ENCODE results near the gene CPEB4. TPM values are rescaled to one million over a fixed set of nuclear protein-coding genes. Genes with fewer than 3 reads are reported as not detected.

The CPEB4 gene
- total RNA-seq, 1 donor from 2014 or later = 42.2 TPM

DNA sequence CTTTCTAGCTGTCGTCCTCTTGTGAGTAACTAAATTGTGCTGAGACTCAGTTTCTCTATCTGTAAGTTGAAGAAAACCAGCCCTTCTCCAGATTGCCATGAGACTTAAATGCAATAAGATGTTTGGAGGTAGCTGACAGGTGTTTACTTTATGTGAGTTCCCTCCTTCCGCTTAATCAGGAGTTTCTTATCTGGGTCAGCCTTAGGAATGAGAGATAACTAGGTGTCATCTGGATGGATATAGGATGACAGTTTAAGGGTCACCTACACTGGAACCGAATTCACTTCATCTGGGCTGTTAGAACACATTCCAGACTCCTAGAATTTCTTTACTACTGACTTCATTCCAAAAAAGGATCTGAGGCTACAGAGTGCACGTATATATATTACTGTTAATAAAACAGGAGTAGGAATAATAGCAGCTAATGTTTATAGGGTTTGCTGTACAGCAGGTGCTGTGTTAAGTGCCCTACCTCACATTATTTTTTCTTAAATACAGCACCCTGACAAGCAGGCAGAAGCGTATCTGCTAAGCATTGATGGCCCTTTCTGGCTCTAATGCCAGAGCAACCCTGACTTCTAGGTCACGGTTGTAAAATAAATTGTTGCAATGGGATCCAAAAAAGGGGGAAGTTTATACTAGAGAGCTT is 30.0 kb upstream of the CPEB4 start:
- ATAC-seq (no peak), DNase-seq (ENCODE audit: low spot score) (no peak)
- intact Hi-C loops (cut with DNase I) = no loop called here

DNA sequence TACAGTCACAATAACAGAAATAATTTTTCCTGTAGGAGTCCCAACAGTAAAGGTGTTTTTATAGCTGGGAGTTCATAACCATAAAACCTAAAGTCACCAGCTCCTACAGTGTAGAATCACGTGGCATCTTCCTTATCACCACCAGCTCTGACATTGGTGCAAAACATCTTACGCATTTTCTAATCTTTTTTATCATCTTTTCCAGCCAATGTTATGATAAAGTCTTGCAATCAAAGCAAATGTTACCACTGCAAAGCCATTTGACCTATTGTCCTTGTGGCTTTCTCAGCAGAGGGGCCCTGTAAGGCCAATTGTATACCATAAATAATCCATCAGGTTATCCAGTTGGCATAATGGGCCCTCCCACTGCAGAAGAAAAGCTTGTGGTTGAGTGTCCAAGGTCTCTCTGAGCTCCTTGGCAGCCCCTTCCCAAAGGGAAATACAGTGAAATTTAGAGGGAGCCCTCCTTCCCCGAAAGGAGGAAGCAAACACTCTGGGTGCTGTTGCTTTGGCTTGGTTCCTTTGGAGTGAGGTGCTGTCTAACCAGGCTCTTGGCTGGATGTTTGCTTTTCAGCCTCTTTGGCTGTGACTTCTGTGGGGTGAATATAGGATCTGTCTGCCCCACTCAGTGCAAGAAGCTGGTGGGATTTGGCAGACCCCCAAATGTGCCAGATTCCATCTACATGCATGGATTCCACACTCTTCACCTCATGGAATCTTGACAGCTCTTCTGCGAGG is 29.3 kb upstream of the CPEB4 start:
- no peak for DNase-seq (ENCODE audit: low spot score)
- ATAC-seq = no peak
- intact Hi-C loops (cut with DNase I) = no loop called here

DNA sequence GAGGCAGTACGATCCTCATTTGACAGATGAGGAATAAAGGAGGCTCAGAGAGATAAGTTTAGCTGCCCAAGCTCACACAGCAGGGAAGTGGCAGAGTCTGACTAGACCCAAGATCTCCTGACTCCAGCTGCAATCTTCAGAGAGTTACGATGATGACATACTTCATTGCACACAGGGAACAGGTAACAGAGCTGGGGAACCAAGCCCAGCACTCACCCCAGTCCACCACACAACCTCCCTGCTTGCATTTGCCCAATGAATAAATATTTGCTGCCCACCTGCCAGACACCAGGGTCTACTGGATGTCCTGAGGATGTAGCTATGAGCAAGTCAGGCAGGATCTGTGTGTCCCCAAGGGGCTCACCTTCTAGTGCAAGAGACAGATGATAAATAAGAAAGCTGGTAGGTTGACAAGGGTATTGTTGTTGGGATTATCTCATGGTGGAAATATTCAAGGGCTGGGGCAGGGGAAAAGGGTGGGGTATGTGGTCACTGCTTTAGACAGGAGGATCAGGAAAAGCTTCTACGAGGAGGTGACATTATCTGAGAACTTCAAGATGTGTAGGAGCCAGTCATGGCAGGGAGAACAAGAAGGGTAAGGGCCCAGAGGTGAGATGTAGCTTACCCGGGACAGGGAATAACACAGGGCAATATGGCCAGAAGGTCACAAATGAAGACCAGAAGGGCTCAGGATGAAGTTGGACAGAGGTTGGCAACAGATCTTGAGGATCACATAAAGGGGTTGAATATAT is 28.6 kb upstream of the CPEB4 start:
- ATAC-seq (no peak), DNase-seq (ENCODE audit: low spot score) (no peak)
- intact Hi-C loops (cut with DNase I) = no loop called here

DNA sequence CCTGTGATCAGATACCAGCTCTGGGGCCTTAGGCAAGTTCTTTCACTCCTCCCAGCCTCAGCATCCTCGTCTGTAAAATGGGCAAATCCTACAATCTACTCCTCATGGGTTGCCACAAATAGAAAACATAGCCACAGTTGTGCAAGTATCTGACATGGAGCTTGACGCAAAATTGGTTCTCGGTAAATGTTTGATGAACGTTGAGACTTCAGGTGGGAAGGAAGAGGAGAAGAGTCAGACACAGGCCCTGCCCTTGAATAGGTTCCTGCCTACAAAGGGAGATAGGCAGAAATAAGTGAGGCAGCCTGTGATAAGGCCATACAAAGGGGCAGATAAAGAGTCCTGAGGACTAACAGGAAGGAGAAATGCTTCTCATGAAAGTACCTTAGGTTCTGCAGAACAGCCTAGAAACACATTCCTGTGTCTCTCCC is 26.1 kb upstream of the CPEB4 start:
- ATAC-seq (no peak), DNase-seq (ENCODE audit: low spot score) (no peak)
- intact Hi-C loops (cut with DNase I) = no loop called here

DNA sequence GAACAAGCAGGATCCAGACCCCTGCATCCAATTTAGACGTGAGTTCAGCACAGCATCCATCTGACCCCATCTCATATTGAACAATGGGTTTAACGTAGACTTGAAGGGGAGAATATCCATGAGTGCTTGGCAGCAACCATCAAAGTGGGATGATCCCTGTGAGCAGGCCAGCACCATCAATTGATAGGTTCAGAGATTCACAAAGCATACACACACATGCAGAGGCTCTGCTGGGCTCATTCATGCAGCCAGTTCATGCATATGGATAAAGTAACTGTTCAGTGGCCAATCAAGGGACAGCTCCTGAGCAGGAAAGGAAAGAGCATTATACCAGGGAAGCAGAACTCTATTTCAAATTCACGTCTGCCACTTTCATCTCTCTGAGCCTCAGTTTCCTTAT is 24.8 kb upstream of the CPEB4 start:
- DNase-seq (ENCODE audit: low spot score) = no peak
- intact Hi-C loops (cut with DNase I) = no loop called here
- ATAC-seq = no peak

DNA sequence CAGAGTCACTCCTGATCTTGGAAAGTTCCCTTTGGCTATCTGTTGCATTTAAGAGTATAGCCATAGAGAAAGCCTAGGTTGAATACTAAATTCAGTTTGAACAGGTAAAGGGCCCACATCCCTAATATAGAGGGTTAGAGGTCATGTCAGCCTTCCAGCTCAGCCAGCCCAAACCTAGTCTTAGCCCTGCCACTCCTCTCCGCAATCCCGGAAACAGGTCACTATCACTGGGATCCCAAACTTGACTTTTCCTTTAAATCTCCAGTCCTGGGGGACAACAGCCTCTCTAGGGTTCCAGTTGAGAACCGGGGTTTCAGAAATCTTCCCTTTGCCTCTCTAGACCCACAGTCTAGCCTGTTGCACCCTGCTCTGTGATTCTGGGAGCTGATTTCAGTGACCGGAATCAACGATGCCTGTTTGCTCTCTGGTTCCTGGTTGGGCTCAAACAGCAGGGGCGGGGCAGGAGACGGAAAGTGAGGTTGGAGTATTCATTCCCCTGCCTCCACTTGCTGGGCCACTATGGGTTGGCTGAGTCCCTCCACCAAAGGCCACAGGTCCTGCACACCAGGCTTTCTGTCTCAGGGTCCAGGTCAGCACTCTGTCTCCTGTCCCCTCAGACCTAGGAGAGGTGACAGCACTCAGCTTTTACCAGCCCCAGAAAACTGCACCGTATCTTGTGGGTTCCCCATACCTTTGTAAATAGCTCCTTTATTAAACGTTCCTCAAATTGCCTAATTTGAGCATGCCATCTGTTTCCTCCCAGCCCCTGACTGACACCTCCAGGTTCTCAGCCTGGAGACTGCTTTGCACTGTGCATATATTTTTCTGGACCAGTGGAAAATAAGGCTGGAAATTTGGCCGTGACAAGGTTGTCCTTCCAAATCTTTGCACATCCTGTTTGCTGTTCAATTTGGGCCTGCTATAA is 23.8 kb upstream of the CPEB4 start:
- no peak for ATAC-seq

DNA sequence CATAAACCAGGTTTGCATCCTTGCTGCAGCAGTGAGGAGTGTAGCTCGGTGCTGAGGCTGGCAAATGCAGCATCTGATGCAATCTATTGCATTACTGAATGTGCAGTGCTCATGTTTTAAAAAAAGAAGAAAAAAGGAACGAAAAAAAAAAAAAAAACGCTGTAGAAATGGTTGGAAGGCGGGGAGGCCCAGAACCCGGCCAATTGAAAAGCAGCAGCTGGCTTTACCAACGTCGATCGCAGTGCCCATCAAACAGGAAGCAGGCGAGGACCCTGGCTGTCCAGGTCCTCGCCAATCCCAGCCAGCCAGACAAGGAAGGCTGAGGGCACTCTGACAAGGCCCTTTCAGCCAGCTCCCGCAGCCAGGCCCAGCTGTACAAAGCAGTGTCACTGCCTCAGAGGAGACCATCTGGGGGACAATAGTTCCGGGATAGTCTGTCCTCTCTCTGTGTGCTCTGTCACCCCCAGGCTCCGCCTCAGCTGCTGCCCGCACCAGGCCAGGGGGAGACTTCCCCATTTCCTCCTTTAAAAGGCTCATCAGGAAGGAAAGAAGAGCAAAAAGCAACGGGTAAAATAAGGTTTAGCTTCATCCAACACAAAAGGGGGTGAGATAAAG is 21.8 kb upstream of the CPEB4 start:
- DNase-seq (ENCODE audit: low spot score) = no peak
- ATAC-seq = peak; percentile 79
- intact Hi-C loops (cut with DNase I) = no loop called here

More for the DNA sequence above, 23.8 kb upstream of the CPEB4 start:
- DNase-seq (ENCODE audit: low spot score) = no peak
- intact Hi-C loops (cut with DNase I) = no loop called here

DNA sequence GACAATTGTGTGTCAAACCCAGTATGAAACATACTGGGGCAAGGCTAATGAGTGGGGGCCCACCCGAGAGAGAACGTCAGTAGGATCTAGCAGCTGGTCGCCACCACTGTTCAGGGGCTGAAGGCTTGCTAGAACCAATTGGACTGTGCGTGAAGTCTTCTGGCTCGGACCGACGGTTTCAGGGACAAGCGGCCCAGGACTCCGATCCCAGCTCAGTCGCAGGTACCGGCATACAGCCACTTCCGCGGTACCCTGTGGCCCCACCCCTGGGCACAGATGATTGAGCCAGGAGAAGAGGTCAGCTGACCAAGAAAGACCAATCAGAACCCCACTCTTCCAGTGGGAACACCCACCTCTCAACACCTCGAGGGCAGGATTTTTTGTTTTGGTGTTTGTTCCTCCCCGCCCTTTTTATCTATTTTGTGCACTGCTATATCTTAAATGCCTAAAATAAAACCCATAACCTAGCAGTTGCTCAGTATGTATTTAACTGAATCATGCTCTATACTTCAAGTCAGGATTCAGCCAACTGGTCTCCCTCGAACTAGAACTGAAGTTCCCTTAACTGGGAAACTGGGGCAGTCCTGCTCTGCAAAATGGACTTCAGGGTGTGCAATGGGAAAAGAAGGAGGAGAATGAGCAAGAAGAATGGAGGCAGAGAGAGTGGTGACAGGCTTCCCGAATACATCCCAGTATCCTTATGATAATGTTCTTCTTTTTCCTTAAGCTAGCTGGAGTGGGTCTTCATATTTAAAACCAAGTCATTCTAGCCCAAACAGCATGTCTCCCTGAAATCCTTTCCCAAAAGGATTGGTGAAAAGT is 21.1 kb upstream of the CPEB4 start:
- intact Hi-C loops (cut with DNase I) = no loop called here
- no peak for ATAC-seq
- no peak for DNase-seq (ENCODE audit: low spot score)

DNA sequence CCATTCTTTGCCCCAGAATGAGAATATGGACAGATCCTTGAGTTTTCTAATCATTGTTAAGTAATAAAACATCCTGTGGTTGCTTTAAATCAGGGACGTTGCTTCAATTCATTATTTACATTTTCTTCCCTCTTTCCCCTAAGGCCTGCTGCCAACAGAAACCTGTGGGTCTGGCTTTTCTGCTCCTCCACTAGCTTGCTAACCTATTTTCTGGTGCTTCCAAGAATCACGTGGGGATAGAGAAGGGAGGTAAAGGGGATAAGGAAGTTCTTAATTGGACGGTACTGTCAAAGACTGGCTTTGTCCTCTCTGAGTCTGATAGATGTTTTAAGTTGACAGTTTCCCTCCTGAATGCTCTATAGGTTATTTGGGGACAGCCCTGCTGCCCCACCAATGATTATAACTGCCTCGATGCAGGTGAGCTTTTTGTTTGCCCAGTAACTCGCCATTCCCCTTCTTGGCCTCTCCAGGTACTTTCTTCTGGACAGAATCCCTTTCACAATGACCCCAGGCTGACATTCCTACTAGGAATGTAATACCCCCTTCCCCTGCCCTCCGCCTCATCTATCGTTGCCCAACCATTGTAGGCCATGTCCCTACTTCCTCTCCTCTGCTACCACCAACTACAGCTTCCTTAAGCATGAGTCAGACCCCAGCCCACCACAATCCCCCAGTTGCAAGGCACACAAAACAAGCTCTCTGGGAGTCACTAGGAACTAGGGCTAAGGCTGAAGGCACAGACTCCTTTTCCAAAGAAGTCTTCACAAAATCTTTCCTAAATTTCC is 19.9 kb upstream of the CPEB4 start:
- DNase-seq (ENCODE audit: low spot score) (no peak), ATAC-seq (no peak)
- intact Hi-C loops (cut with DNase I) = no loop called here

DNA sequence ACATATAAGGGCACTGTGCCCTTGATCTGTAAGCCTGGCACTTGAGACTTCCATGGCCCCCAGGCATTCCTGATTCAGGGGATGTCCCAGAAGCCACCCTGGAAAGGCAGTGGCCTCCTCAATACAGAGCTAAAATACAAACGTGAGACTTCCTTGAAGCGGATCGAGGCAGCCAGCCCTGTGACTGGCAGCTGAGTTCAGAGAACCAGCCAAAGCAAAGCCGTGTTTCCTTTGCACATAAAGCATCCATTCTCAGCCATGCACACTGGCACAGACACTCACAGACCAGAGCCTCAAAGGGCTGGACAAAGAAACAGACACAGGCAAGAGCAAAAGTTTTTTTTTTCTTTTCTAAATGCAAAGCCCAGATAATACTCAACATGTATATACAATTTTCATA is 18.8 kb upstream of the CPEB4 start:
- intact Hi-C loops (cut with DNase I) = no loop called here
- ATAC-seq (no peak), DNase-seq (ENCODE audit: low spot score) (no peak)

DNA sequence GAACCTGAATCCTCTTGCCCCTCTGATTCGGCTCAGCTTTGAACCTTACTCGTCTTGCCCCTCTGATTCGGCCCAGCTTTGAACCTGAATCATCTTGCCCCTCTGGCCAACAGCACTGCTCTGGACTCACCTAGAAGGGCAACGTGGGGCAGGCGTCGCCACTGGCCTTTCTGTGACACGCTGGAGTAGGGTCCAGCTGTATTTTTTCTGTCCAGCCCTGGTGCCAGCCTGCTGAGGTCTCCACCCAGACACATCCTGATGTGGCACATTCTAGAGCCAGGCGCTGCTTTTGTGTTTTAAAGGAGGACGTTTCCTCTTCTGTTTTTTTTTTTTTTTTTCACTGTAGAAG is 15.2 kb upstream of the CPEB4 start:
- intact Hi-C loops (cut with DNase I) = no loop called here
- no peak for DNase-seq (ENCODE audit: low spot score)
- peak; percentile 55 for ATAC-seq

DNA sequence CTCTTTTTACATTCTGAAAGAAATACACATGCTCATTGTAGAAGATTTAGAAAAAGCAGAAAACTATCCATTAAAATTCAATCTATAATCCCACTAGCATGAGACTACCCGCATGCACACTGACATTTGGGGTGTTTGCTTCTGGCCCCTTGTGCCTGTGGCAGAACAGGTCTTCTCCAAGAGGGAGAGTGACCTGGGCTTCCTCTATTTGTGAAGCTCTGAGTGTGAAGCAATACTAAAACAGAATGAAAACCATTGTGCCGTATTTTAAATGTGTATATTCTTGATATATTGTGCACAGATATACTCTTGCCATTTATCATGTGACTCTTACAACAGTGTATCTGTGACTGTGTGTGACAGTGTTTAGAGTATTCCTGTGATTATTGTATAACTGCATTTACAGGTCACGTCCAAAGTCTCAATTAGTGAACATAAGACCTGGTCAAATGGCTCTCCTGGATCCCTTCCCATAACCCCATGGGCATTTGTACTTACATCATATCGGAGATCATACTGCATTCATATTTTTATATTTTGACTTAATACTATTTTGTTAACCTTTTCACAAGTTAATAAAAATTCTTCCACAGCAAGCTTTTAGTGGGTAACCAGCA is 14.7 kb upstream of the CPEB4 start:
- ATAC-seq (no peak), DNase-seq (ENCODE audit: low spot score) (no peak)
- intact Hi-C loops (cut with DNase I) = no loop called here

DNA sequence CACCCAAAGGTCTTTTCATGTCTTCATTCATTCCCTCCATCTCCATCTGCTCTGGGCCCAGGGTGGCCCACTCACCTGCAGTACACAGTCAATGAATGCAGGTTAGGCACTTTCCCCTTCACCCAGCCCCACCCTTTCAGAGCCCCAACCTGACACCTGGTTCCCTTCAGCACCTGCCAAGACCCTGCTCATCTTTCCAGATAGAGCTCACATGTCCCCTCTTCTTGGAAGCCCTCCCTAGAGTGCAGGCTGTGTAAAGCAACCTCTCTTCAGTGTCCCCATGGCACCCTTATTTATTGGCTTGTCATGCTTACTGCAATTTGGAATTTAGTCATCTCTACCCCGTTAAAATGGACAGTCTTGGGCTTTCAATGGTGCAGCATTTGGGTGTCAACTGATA is 13.0 kb upstream of the CPEB4 start:
- intact Hi-C loops (cut with DNase I) = no loop called here
- no peak for ATAC-seq
- no peak for DNase-seq (ENCODE audit: low spot score)

DNA sequence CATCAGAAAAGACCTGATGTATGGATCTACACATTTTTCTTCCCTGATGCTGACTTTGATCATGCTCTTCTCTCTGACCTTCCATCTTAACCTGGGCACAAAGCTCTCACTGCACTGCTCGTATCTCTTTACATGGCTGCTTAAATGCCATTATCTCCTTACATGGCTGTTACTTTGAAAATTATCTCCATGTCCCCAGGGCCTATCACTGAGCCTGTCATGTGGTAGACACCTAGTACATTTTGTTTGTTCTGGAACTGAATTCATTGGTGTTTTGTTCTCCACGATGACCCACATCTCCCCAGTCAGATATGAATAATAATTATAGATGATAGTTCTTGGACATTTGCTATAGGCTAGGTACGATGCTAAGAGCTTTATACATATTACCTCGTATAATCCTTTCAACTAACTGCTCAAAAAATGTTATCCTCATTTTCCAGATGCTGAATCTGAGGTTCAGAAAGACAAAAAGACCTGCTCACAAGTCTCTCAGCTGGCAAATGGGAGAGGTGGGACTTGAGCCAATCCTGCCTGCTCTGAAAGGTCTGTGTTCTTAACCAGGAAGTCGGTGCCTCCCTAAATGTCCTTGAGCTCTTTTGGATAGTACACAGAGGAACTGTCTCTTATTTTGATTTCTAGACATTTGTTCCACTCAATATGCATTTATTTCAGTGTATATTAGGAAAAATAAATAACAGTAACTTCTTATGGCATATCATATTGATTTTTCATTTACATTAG is 9.8 kb upstream of the CPEB4 start:
- DNase-seq (ENCODE audit: low spot score) = no peak
- no peak for ATAC-seq
- intact Hi-C loops (cut with DNase I) = no loop called here

DNA sequence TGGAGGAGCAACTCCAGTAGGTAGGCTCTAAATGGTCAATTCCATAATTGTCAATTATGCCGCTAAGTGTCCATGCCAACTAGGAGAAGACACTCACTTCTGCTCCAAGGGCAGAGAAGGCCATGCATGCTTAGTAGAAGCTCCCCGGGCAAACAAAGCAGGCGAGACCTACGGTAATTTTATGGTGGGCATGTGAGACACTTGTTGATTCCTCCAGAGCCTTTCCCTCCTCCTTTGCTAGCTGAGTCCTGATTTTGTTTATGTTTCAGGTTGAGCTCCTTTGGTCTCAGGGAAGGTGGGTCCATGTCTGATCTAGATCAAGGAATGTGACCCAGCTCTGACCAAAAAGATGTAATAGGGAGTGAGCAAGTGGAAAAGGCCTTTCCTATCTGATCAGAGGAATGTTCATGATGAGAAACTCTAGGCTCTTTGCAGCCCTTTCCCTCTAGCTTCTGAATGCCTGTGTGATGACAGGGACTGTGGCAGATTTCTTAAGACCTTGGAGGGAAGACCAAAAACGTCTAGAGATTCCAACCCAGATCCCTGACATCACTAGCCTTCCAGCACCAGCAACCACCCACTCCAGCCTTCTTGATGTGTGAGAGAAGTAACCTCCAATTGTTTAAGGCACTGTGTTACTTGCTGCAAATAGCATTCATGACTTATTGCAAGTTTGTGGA is 7.7 kb upstream of the CPEB4 start:
- intact Hi-C loops (cut with DNase I) = no loop called here
- ATAC-seq (no peak), DNase-seq (ENCODE audit: low spot score) (no peak)
